NT2/D1 (cell line): ENCODE data around the gene TEKT1.
A peak's percentile ranks its signal among the peaks of the same experiment; 100 is the strongest.
"Not testable (repeated sequence)": the region's sequence is repeated elsewhere in the genome, so short reads cannot be mapped to it uniquely, and the experiment has no call there.

Experiments used
- DNase-seq: peaks from one replicate; pipeline ENCODE4 v3.0.0-alpha.2; 2011; ENCODE audit warnings: low read depth, low spot score
- H3K27me3 ChIP-seq: 2 replicates; pipeline ENCODE4 v1.6.0; 2011; ENCODE audit warnings: mild to moderate bottlenecking; ENCODE audit not compliant: insufficient read length, insufficient read depth
- H3K36me3 ChIP-seq: 2 replicates; pipeline ENCODE4 v1.6.1; 2011; ENCODE audit warnings: mild to moderate bottlenecking, low read length, mixed read lengths; ENCODE audit not compliant: insufficient read depth, insufficient read length
- H3K4me1 ChIP-seq: 2 replicates; pipeline ENCODE4 v1.5.1; 2011; ENCODE audit not compliant: insufficient read depth, insufficient read length
- H3K4me3 ChIP-seq: 2 replicates; pipeline ENCODE4 v1.5.1; 2011; ENCODE audit warnings: low read depth; ENCODE audit not compliant: insufficient read length
- H3K9ac ChIP-seq: 2 replicates; pipeline ENCODE4 v1.6.0; 2011; ENCODE audit warnings: low read depth; ENCODE audit not compliant: insufficient read length
- H3K9me3 ChIP-seq: 2 replicates; pipeline ENCODE4 v1.5.1; 2011; ENCODE audit warnings: mild to moderate bottlenecking, low read length; ENCODE audit not compliant: insufficient read depth
- SUZ12 ChIP-seq: IDR thresholded peaks from 2 replicates; pipeline ENCODE4 v1.6.1; 2011; ENCODE audit not compliant: insufficient read length, insufficient read depth; ENCODE audit errors: extremely low read depth
- YY1 ChIP-seq: IDR thresholded peaks from 2 replicates; pipeline ENCODE4 v1.6.1; 2011; ENCODE audit not compliant: insufficient read length, insufficient read depth
- ZNF274 ChIP-seq: IDR thresholded peaks from 2 replicates; pipeline ENCODE4 v1.6.1; 2011; ENCODE audit warnings: mild to moderate bottlenecking, low read depth, low read length

TEKT1 gene

DNA sequence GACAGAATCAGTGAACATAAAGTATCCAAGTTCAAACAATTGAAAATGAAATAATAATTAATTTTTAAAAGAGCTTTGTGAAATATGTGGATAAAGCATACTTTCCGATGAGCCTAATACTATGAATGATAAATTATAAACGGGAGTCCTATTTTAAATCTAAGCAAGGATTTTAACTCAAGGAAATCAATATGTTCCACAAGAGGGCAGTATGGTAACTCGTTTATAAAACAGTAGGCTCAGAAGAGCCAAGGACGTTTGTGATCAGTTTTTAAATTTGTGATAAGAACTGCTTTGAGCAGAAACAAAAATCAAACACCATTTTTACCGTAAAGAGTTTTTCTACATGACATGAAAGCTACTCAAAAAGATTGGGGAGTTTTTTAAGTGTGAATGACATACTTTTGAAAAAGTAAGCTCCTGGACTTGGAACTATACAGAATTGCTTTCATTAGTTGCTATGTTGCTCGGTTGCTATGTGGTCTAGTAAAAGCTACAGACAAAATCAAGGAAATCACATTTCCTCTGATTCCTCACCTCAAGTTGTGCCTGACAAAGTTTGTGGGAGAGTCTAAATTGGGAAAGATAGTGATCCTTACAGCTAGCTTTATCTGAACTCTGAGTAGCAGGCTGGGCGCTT lies 11.8 kb upstream of the TEKT1 start:
- peak; percentile 15 for DNase-seq
- Histone ChIP-seq H3K36me3 (no peaks in the 10 kb centered on the region), H3K9ac (no peak overlapping the region), H3K9me3 (no peaks in the 10 kb centered on the region), H3K4me3 (no peak overlapping the region), H3K27me3 (no peaks in the 10 kb centered on the region), H3K4me1 (no peaks in the 10 kb centered on the region)
- TF ChIP-seq YY1 (no peak), ZNF274 (no peak), SUZ12 (no peak)

DNA sequence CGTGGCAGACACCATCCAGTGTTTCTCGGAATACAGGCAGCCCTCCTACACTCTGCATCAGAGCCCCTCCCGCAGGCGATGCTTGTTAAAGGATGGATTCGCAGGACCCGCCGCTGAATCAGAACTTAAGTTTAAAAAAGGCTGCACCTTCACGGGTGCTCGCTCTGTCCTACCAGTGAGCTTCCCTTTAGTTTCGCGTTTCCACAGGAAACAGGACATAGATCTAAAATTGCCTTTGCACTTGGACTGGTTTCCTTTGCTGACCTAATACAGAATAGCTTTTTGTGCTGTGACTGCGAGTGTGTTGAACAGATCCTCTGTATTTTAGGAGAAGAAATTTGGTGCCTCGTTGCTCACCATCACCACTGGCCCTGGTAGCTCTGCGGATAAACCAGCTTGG lies 10.2 kb upstream of the TEKT1 start:
- H3K36me3 ChIP-seq, DNase-seq, H3K9me3 ChIP-seq, H3K27me3 ChIP-seq, H3K9ac ChIP-seq, H3K4me3 ChIP-seq, H3K4me1 ChIP-seq: not testable (repeated sequence)

DNA sequence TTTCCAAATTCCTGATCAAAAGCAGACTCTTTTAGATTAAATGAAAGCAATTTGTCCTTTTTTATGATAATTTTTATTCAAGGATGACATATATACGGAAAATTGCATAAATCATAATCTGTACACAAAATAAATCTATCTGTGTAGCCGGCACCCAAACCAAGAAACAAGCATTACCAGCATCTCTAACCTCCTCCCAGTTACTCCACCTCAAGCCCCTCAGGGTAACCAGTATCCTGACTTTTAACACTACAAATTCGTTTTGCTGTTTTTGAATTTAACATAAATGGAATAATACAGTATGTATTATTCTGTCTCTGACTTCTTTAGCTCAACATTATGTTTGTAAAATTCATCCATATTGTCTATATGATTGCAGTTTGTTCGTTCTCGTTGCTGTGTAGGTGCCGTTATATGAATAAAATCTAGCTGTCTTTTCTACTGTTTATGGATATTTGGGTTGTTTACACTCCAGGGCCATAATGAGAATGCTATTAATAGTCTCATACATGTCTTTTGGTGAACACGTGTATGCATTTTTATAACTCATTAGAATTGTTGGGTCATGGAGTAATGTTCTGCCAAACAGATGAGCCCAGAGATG lies 1.0 kb downstream of the TEKT1 start:
- H3K27me3 ChIP-seq, result peaks cover 21% of the 10 kb centered on the region
- H3K36me3 ChIP-seq, result no peaks in the 10 kb centered on the region

DNA sequence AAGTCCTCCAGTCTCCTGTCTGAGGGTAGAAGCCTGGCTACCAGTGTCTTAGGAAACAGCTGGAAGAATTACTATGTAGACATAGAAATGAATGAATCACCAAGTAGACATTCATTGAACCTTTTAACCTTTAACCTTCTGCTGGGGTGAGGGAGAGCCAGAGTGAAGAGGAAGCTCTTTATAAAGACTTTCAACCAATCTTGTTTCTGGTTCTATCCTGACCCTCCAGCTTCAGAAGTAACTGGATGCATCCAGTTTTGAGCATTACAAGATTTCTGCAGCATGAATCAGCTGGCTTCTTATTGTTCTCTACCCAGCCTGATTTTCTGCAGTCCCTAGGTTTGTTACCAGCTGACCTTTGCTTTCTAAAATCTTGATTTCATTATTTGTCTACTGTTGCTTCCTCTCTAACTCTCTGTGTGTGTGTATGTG lies 8.5 kb downstream of the TEKT1 start:
- Histone ChIP-seq H3K9ac (no peak overlapping the region), H3K4me3 (no peak overlapping the region), H3K36me3 (no peaks in the 10 kb centered on the region), H3K27me3 (no peaks in the 10 kb centered on the region), H3K4me1 (peaks cover 3% of the 10 kb centered on the region), H3K9me3 (peaks cover 16% of the 10 kb centered on the region; the same call in 1 of the 2 replicates)
- no peak for DNase-seq
- TF ChIP-seq YY1, result no peak
- TF ChIP-seq SUZ12, result no peak
- no peak for TF ChIP-seq ZNF274

More for the DNA sequence above, 1.0 kb downstream of the TEKT1 start:
- TF ChIP-seq SUZ12 (no peak), YY1 (no peak), ZNF274 (no peak)
- H3K9me3 ChIP-seq, result no peaks in the 10 kb centered on the region
- no peak overlapping the region for H3K9ac ChIP-seq
- H3K4me3 ChIP-seq, result no peak overlapping the region
- no peak for DNase-seq
- no peaks in the 10 kb centered on the region for H3K4me1 ChIP-seq

DNA sequence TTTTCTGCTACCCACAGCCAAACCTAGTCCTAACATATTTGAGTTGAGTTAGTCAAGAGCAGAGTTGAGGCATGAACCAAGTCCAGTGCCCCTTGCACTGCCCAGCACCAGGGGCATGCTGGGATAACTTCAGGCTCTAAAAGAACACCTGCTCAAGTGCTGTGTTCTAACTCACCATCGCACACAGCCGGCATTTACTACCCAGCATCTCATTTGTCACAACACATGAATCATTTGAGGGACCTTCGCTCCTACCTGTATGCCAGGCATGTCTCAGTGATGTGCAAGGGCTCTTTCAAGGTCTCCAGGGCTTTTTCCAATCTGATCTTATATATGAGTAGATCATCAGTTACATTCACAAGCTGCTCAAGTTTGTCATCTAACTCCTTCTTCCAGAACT lies 12.6 kb downstream of the TEKT1 start:
- no peak for TF ChIP-seq SUZ12
- TF ChIP-seq ZNF274, result no peak
- TF ChIP-seq YY1, result no peak
- Histone ChIP-seq H3K27me3 (no peaks in the 10 kb centered on the region), H3K4me3 (no peak overlapping the region), H3K36me3 (no peaks in the 10 kb centered on the region), H3K9me3 (peaks cover 16% of the 10 kb centered on the region; the same call in 1 of the 2 replicates), H3K4me1 (peaks cover 3% of the 10 kb centered on the region), H3K9ac (no peak overlapping the region)
- DNase-seq, result no peak

DNA sequence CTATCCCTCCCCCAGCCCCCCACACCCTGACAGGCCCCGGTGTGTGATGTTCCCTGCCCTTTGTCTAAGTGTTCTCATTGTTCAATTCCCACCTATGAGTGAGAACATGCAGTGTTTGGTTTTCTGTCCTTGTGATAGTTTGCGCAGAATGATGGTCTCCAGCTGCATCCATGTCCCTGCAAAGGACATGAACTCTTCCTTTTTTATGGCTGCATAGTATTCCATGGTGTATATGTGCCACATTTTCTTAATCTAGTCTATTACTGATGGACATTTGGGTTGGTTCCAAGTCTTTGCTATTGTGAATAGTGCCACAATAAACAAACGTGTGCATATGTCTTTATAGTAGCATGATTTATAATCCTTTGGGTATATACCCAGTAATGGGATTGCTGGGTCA lies 15.2 kb downstream of the TEKT1 start:
- H3K27me3 ChIP-seq, H3K4me3 ChIP-seq, H3K36me3 ChIP-seq, H3K9ac ChIP-seq, H3K4me1 ChIP-seq, DNase-seq: not testable (repeated sequence)
- H3K9me3 ChIP-seq, result peaks cover 14% of the 10 kb centered on the region; the same call in 1 of the 2 replicates

DNA sequence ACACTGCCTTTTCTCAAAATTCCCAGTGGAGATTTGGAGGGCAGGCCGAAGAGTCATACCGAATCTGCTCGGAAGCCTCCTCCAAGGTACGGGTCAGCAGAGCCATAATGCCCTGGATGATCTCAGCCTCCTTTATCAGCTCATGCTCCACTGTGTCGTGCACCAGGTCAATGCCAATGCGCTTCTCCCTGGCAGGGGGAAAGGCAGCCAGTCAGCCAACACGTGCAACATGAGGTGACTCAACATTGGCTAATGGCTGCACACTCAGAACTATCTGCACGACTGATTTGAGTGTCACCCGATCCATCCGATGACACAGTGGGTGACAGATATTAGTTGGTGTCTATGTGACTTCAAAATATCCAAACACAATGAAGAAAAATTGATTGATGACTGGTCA lies 15.8 kb downstream of the TEKT1 start:
- DNase-seq, result no peak
- Histone ChIP-seq H3K9ac (no peak overlapping the region), H3K4me1 (no peaks in the 10 kb centered on the region), H3K4me3 (no peak overlapping the region), H3K9me3 (peaks cover 11% of the 10 kb centered on the region; the same call in 1 of the 2 replicates), H3K36me3 (no peaks in the 10 kb centered on the region), H3K27me3 (no peaks in the 10 kb centered on the region)
- no peak for TF ChIP-seq YY1
- no peak for TF ChIP-seq SUZ12
- TF ChIP-seq ZNF274, result no peak

DNA sequence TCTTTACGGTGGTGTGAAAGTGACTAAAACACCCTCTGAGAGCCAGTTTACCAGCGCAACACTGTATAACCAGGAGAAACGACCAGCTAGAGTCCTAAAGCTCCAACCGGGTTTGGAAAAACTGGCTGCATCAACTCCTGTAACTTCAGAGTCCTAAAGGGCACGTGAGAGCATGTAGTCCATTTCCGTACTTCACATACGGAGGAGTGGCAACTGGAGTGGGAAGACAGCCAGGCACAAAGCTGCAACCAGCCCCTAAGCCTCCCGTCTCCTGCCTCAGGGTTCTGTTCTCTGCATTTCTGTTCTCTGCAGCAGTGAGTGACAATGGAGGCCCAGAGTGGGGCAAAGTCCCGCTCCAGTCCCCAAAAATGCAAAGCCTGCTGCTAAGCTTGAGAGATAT lies 19.2 kb downstream of the TEKT1 start:
- no peak for DNase-seq
- H3K9ac ChIP-seq, result no peak overlapping the region
- H3K9me3 ChIP-seq, result peaks cover 6% of the 10 kb centered on the region; the same call in 1 of the 2 replicates
- H3K36me3 ChIP-seq, result no peaks in the 10 kb centered on the region
- H3K4me3 ChIP-seq, result no peak overlapping the region
- no peaks in the 10 kb centered on the region for H3K27me3 ChIP-seq
- TF ChIP-seq YY1 (no peak), SUZ12 (no peak), ZNF274 (no peak)
- H3K4me1 ChIP-seq, result no peaks in the 10 kb centered on the region
